ENCODE data around the gene LZTR1.

DNA sequence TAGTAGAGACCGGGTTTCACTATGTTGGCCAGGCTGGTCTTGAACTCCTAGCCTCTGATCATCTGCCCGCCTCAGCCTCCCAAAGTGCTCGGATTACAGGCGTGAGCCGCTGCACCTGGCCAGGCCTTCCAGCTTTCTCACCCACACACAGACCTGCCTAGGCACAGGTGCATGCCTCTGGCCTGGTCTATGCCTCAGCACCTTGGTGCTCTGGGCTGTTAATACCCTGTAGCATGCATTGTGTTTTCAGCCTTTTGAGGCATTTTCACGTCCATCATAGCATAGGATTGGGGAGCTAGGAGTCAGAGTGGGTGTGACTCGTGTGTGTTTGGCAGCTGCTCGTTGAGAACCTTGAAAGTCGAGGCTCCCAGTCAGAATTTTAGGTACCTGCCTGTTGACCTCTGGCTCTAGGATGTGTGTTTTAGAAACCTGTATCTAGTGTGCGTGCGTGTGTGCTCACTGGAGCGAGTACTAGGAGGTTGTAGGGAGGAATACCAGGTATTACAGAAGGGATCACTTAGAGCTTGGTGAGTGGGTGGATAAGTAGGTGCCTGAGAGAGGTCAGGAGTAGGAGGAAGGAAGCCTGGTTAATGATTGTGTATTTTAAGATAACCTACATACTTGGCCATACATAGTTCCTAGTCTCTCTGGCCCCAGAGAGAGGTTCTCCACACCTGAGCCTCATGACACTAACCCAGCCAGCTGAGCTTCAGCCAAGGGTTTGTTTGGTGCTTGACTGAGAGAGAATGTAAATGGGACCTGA lies 44.9 kb upstream of the LZTR1 start:
- no peak for TF ChIP-seq GATA2 (IDR thresholded peaks at IDR 0.05; ENCODE audit: low read depth, low read length)
- no peak for TF ChIP-seq GATA3 (IDR thresholded peaks at IDR 0.05; ENCODE audit: low read depth, low read length)

Data from SH-SY5Y (cell line).